GM20000 (cell line): Measurements from ENCODE around the gene FGGY.

Source experiments
- DNase-seq: peaks from one replicate; pipeline ENCODE4 v3.0.0; 2012; ENCODE audit warnings: low spot score
- CTCF ChIP-seq: IDR thresholded peaks from 2 replicates; pipeline ENCODE4 v1.5.1; 2012; ENCODE audit warnings: mild to moderate bottlenecking, control low read depth; ENCODE audit errors: extremely low read depth, missing control alignments

Gene FGGY

GRCh38 chr1:59417406-59417805, 120.5 kb downstream of the FGGY start:
- TF ChIP-seq CTCF = no peak

GRCh38 chr1:59418363-59419144, 121.7 kb downstream of the FGGY start:
- no peak for DNase-seq
- TF ChIP-seq CTCF = no peak

More at GRCh38 chr1:59417406-59417805, 120.5 kb downstream of the FGGY start:
- DNase-seq = no peak

- TF ChIP-seq CTCF = no peak
- no peak for DNase-seq
Measured at GRCh38 chr1:59419361-59420140, 122.7 kb downstream of the FGGY start.

GRCh38 chr1:59421232-59421920, 124.5 kb downstream of the FGGY start:
- no peak for DNase-seq
- TF ChIP-seq CTCF = no peak

- no peak for DNase-seq
- no peak for TF ChIP-seq CTCF
Measured at GRCh38 chr1:59422921-59423575, 126.2 kb downstream of the FGGY start.

GRCh38 chr1:59427155-59427554, 130.3 kb downstream of the FGGY start:
- DNase-seq = no peak
- TF ChIP-seq CTCF = no peak
